GM12873 (cell line): Measurements from ENCODE around the gene TSPAN14.

Source experiments
- CTCF ChIP-seq: IDR thresholded peaks from 2 replicates; pipeline ENCODE4 v1.5.1; 2012; ENCODE audit warnings: low read depth, mild to moderate bottlenecking, moderate library complexity, low read length, control low read depth; ENCODE audit not compliant: insufficient read depth; ENCODE audit errors: missing control alignments

Gene TSPAN14

GRCh38 chr10:80519936-80520650 is 66.0 kb downstream of the TSPAN14 start:
- TF ChIP-seq CTCF = no peak

GRCh38 chr10:80520661-80521470 is 66.8 kb downstream of the TSPAN14 start:
- TF ChIP-seq CTCF = no peak

- TF ChIP-seq CTCF = no peak
Measured at GRCh38 chr10:80522756-80523363, 68.8 kb downstream of the TSPAN14 start.

DNA sequence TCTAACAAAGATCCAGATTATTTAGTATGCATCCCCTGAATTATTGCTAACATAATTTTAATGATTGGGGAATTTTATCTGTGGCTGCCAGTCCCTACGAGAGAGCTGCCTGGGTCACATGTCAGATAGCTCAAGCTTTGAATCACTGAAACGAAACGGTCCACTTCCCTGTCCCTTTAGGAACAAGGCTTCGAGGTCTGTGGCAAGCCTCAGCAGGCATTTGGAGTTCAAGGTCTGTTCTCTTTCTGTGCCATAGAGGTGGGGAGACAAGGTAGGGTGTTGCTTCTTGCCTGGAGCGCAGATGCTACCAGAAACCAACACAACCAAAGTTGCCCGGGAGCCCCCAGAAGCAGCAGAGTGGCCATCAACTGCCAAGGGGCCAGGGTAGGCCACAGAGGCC is 69.7 kb downstream of the TSPAN14 start:
- TF ChIP-seq CTCF = no peak

- TF ChIP-seq CTCF = no peak
Measured at GRCh38 chr10:80524190-80524909, 70.2 kb downstream of the TSPAN14 start.

GRCh38 chr10:80526218-80526617 is 72.1 kb downstream of the TSPAN14 start:
- no peak for TF ChIP-seq CTCF
